ENCODE measurements around the gene ADGRL3.

ADGRL3 gene

GRCh38 chr4:62028745-62029144 lies 828.6 kb downstream of the ADGRL3 start:
- no peak for DNase-seq

GRCh38 chr4:62030958-62031357 lies 830.8 kb downstream of the ADGRL3 start:
- DNase-seq: no peak

- no peak for DNase-seq
Observed at GRCh38 chr4:62037571-62037970, 837.4 kb downstream of the ADGRL3 start.

- DNase-seq: no peak
Observed at GRCh38 chr4:62051332-62051731, 851.2 kb downstream of the ADGRL3 start.

- no peak for DNase-seq
Observed at GRCh38 chr4:62053974-62054373, 853.8 kb downstream of the ADGRL3 start.

GRCh38 chr4:62057031-62057430 lies 856.9 kb downstream of the ADGRL3 start:
- no peak for DNase-seq

- DNase-seq: no peak
Observed at GRCh38 chr4:62058571-62058970, 858.4 kb downstream of the ADGRL3 start.

- no peak for DNase-seq
Observed at GRCh38 chr4:62070291-62070852, 870.2 kb downstream of the ADGRL3 start.

- no peak for DNase-seq
Observed at GRCh38 chr4:62075089-62075488, 875.0 kb downstream of the ADGRL3 start.

- DNase-seq: no peak
Observed at GRCh38 chr4:62075521-62075920, 875.4 kb downstream of the ADGRL3 start.

- DNase-seq: no peak
Observed at GRCh38 chr4:62077406-62077805, 877.3 kb downstream of the ADGRL3 start.

- no peak for DNase-seq
Observed at GRCh38 chr4:62080431-62080830, 880.3 kb downstream of the ADGRL3 start.

- DNase-seq: no peak
Observed at GRCh38 chr4:62087706-62088105, 887.6 kb downstream of the ADGRL3 start.

- DNase-seq: no peak
Observed at GRCh38 chr4:62093735-62094134, 893.6 kb downstream of the ADGRL3 start.

- DNase-seq: no peak
Observed at GRCh38 chr4:62096881-62097280, 896.8 kb downstream of the ADGRL3 start.

GRCh38 chr4:62115216-62115615 lies 915.1 kb downstream of the ADGRL3 start:
- no peak for DNase-seq

- DNase-seq: no peak
Observed at GRCh38 chr4:62117886-62118285, 917.8 kb downstream of the ADGRL3 start.

- no peak for DNase-seq
Observed at GRCh38 chr4:62118558-62118957, 918.4 kb downstream of the ADGRL3 start.

GRCh38 chr4:62119195-62119594 lies 919.1 kb downstream of the ADGRL3 start:
- no peak for DNase-seq

- no peak for DNase-seq
Observed at GRCh38 chr4:62126064-62126732, 926.1 kb downstream of the ADGRL3 start.
